ENCODE data around the gene TIFAB. TPM values are rescaled to one million over a fixed set of nuclear protein-coding genes. Genes with fewer than 3 reads are reported as not detected.

The TIFAB gene
- total and polyA plus RNA-seq, 7 experiments from 2014 or later, result 0.05 to 1.1 (median 0.08) TPM; not detected in 4

DNA sequence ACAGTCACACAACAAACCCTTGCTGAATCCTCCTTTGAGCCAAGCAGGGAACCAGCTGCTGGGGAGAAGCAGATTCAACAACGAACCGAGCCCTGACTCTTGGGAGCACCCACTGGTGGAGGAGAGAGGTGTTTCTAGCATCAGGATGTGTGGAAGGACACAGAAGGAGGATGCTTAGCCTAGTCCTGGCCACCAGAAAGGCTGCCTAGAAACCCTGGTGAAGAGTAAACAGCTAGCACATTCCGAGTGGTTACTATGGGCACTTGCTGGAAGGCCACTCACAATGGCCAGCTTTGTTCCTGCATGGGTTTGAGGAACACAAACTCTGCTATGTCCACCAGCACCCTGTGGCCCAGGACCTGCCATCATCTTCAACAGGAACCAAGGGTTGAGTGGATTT is 1.8 kb downstream of the TIFAB start:
- H3K27ac Mint-ChIP-seq, result no peak overlapping the region
- intact Hi-C loops (cut with micrococcal nuclease), result no loop called here
- H3K36me3 Mint-ChIP-seq, result no peaks in the 10 kb centered on the region
- H3K4me1 ChIP-seq (ENCODE audit: control insufficient read depth in 2 of 2, insufficient read depth in 2 of 2, low read length in 2 of 2), result no peaks in the 10 kb centered on the region
- ChIA-PET CTCF (no interaction called here), POLR2A (no interaction called here)
- peaks cover 0 to 14% (median 9%) of the 10 kb centered on the region in 5 donors for H3K27me3 Mint-ChIP-seq
- H3K27me3 ChIP-seq (ENCODE audit: control insufficient read depth in 2 of 2, insufficient read depth in 2 of 2, low read length in 2 of 2), result no peaks in the 10 kb centered on the region
- no peak for DNase-seq
- H3K4me3 Mint-ChIP-seq, result no peak overlapping the region
- no peaks in the 10 kb centered on the region for H3K9me3 ChIP-seq (ENCODE audit: control insufficient read depth in 2 of 3, low read length in 3 of 3)
- no peaks in the 10 kb centered on the region for H3K36me3 ChIP-seq (ENCODE audit: control insufficient read depth in 2 of 3, insufficient read depth in 3 of 3, low read length in 3 of 3)
- H3K4me3 ChIP-seq (ENCODE audit: low read length), result no peak overlapping the region
- no peak for ATAC-seq
- no peak overlapping the region for H3K27ac ChIP-seq (ENCODE audit: low read depth, low read length)
- H3K9me3 Mint-ChIP-seq, result no peaks in the 10 kb centered on the region
- H3K4me1 Mint-ChIP-seq, result peaks cover 0 to 6% (median 0%) of the 10 kb centered on the region in 7 donors

DNA sequence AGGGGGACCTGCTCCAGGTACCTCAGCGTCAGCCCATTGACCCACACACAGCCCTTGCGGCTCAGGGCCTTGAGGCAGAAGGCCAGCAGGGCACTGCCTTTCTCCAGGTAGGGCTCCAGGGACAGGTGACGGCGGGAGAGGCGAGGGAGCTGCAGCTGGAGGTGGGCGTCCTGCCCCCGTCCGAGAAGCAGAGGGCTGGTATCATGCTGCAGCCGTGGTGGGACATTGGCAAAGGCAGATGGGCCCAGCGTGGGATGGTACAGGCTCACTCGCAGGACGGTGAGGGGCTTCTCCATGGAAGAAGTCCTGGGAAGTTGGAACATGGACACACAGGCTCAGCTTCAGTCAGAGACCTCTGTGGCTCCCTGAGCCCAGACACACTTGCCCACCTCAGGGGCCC is 2.5 kb downstream of the TIFAB start:
- no peak overlapping the region for H3K4me3 ChIP-seq (ENCODE audit: low read length)
- Mint-ChIP-seq H3K4me1 (peaks cover 0 to 8% (median 0%) of the 10 kb centered on the region in 7 donors), H3K36me3 (no peaks in the 10 kb centered on the region), H3K27me3 (peaks cover 3 to 14% (median 8%) of the 10 kb centered on the region in 5 donors), H3K27ac (no peak overlapping the region), H3K9me3 (no peaks in the 10 kb centered on the region), H3K4me3 (no peak overlapping the region)
- H3K9me3 ChIP-seq (ENCODE audit: control insufficient read depth in 2 of 3, low read length in 3 of 3), result no peaks in the 10 kb centered on the region
- intact Hi-C loops (cut with micrococcal nuclease), result no loop called here
- DNase-seq (no peak), ATAC-seq (no peak)
- no peak overlapping the region for H3K27ac ChIP-seq (ENCODE audit: low read depth, low read length)
- H3K27me3 ChIP-seq (ENCODE audit: control insufficient read depth in 2 of 2, insufficient read depth in 2 of 2, low read length in 2 of 2), result no peaks in the 10 kb centered on the region
- no peaks in the 10 kb centered on the region for H3K4me1 ChIP-seq (ENCODE audit: control insufficient read depth in 2 of 2, insufficient read depth in 2 of 2, low read length in 2 of 2)
- ChIA-PET POLR2A (no interaction called here), CTCF (no interaction called here)
- no peaks in the 10 kb centered on the region for H3K36me3 ChIP-seq (ENCODE audit: control insufficient read depth in 2 of 3, insufficient read depth in 3 of 3, low read length in 3 of 3)

DNA sequence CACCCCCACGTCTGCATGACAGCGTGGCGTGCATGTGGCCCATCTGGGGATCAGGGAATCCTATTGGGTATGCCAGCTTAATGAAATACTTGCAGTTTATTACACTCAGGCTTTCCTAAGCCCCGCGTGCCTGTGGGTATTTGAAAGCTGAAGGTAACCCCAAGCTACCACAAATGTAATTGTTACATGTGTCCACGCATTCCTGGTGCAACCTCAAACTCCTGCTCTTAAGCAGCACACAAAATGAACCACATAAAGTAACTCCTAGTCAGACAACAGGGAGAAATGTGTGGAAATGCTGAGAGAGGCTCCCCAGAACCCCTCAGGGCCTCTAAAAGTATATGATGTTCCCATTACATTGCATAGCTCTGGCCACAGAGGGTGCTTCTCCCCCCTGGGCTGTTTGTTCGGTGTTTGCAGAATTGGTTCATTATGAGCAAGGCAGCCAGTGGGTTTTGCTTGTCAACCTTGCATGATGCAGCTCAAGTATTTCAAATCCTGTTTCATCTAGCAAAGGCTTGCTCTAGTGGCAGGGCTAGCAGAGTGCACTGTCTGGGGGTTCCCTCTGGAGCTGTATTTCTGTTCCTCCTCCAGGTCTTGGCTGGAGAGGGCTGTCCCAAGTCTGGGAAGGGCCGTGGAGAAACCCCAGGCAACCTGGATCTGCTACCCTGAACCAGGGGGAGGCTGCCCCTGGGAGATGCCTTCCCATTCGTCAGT is 3.2 kb downstream of the TIFAB start:
- Histone ChIP-seq H3K27ac (ENCODE audit: low read depth, low read length) (no peak overlapping the region), H3K4me1 (ENCODE audit: control insufficient read depth in 2 of 2, insufficient read depth in 2 of 2, low read length in 2 of 2) (no peaks in the 10 kb centered on the region), H3K27me3 (ENCODE audit: control insufficient read depth in 2 of 2, insufficient read depth in 2 of 2, low read length in 2 of 2) (no peaks in the 10 kb centered on the region), H3K36me3 (ENCODE audit: control insufficient read depth in 2 of 3, insufficient read depth in 3 of 3, low read length in 3 of 3) (no peaks in the 10 kb centered on the region), H3K9me3 (ENCODE audit: control insufficient read depth in 2 of 3, low read length in 3 of 3) (no peaks in the 10 kb centered on the region), H3K4me3 (ENCODE audit: low read length) (no peak overlapping the region)
- Mint-ChIP-seq H3K36me3 (no peaks in the 10 kb centered on the region), H3K9me3 (no peaks in the 10 kb centered on the region), H3K27ac (no peak overlapping the region), H3K27me3 (peaks cover 5 to 13% (median 9%) of the 10 kb centered on the region in 5 donors), H3K4me1 (peaks cover 0 to 8% (median 0%) of the 10 kb centered on the region in 7 donors), H3K4me3 (no peak overlapping the region)
- ChIA-PET POLR2A (no interaction called here), CTCF (no interaction called here)
- ATAC-seq (no peak), DNase-seq (no peak)
- intact Hi-C loops (cut with micrococcal nuclease), result no loop called here

DNA sequence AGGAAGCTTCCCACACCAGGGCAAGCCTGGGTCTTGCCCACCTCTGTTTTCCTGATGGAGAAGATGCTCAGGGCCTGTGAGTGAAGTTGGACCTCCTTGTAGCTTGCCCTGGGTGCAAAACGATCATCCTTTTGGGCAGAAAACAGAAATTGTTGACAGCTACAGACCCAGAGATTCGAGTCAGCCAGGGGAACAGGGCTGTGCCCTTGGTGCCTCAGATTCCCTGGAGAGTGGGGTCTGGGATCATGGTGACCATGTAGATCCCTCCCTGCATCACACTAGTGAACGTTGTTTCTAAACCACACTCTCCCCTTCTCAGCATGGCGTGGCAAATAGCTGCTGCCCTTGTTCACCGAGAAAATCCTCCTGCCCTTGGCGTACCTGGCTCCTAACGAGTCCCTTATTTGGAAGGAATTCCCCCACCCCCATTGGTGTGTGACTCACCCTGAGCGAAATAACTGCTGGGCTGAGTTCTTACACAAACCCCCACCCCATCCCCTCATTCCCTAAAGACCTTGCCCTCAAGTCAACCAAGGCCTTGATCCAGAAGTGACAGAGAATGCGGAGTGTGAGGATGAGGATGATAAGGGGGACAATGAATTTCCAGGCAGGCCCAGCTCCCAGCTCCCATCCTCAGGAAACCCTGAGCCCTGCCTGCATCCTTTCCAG is 3.9 kb downstream of the TIFAB start:
- no peaks in the 10 kb centered on the region for H3K4me1 ChIP-seq (ENCODE audit: control insufficient read depth in 2 of 2, insufficient read depth in 2 of 2, low read length in 2 of 2)
- Mint-ChIP-seq H3K4me1 (peaks cover 0 to 8% (median 0%) of the 10 kb centered on the region in 7 donors), H3K9me3 (no peaks in the 10 kb centered on the region), H3K4me3 (no peak overlapping the region), H3K27ac (no peak overlapping the region), H3K27me3 (peaks cover 5 to 13% (median 9%) of the 10 kb centered on the region in 5 donors), H3K36me3 (no peaks in the 10 kb centered on the region)
- no peaks in the 10 kb centered on the region for H3K27me3 ChIP-seq (ENCODE audit: control insufficient read depth in 2 of 2, insufficient read depth in 2 of 2, low read length in 2 of 2)
- no peak overlapping the region for H3K4me3 ChIP-seq (ENCODE audit: low read length)
- DNase-seq (no peak), ATAC-seq (no peak)
- ChIA-PET POLR2A (no interaction called here), CTCF (interaction anchor here (1.3 to 1.4 kb wide), 2 partner anchors 9 to 13 kb away, joined by 4 to 6 read pairs; no protein-coding TSS in a partner anchor)
- intact Hi-C loops (cut with micrococcal nuclease), result no loop called here
- H3K9me3 ChIP-seq (ENCODE audit: control insufficient read depth in 2 of 3, low read length in 3 of 3), result no peaks in the 10 kb centered on the region
- H3K27ac ChIP-seq (ENCODE audit: low read depth, low read length), result no peak overlapping the region
- no peaks in the 10 kb centered on the region for H3K36me3 ChIP-seq (ENCODE audit: control insufficient read depth in 2 of 3, insufficient read depth in 3 of 3, low read length in 3 of 3)

DNA sequence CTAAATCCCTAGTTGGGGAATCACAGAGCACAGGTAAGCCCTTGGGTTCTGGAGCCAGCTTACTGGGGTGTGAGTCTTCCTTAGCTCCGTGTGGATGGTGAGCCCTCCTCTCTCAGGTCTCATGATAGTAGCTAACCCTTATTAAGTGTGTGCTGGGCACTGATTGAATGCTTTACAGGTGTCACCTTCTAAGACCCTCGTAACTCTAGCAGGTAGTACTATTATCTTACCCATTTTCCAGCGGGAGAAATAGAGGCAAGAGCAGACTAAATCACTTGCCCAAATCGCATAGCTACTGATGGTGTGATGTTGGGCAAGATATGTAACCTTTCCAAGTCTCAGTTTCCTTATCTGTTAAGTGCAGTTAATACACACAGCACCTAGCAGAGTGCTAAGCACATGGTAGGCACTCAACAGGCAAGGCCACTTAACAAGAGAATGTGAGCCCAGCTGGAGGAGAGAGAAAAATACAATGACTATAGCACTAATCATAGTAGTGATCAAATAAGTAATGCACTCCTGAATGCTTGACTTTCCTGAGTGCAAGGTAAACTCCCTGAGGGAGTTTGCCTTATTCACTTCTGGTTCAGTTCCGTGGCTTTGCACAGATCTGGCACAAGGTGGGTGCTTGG is 4.7 kb downstream of the TIFAB start, which contains the start of gene DCANP1:
DCANP1 (minus strand) TSS at position 51 of the 632 bp plus-strand sequence. CDS start 240 bp downstream, outside the sequence.
- peaks cover 5 to 14% (median 9%) of the 10 kb centered on the region in 5 donors for H3K27me3 Mint-ChIP-seq
- Histone ChIP-seq H3K36me3 (ENCODE audit: control insufficient read depth in 2 of 3, insufficient read depth in 3 of 3, low read length in 3 of 3) (no peaks in the 10 kb centered on the region), H3K4me1 (ENCODE audit: control insufficient read depth in 2 of 2, insufficient read depth in 2 of 2, low read length in 2 of 2) (no peaks in the 10 kb centered on the region), H3K9me3 (ENCODE audit: control insufficient read depth in 2 of 3, low read length in 3 of 3) (no peaks in the 10 kb centered on the region), H3K27ac (ENCODE audit: low read depth, low read length) (no peak within 1 kb of the TSS), H3K4me3 (ENCODE audit: low read length) (no peak within 1 kb of the TSS), H3K27me3 (ENCODE audit: control insufficient read depth in 2 of 2, insufficient read depth in 2 of 2, low read length in 2 of 2) (no peaks in the 10 kb centered on the region)
- H3K9me3 Mint-ChIP-seq, result no peaks in the 10 kb centered on the region
- intact Hi-C loops (cut with micrococcal nuclease), result no loop called here
- no peak for ATAC-seq
- no peak within 1 kb of the TSS for H3K4me3 Mint-ChIP-seq
- no peaks in the 10 kb centered on the region for H3K36me3 Mint-ChIP-seq
- peaks cover 0 to 7% (median 0%) of the 10 kb centered on the region in 7 donors for H3K4me1 Mint-ChIP-seq
- no peak for DNase-seq
- POLR2A ChIA-PET, result no interaction called here
- H3K27ac Mint-ChIP-seq, result no peak within 1 kb of the TSS
- CTCF ChIA-PET, result interaction anchor here (1.3 to 1.4 kb wide), 2 partner anchors 10 to 14 kb away, joined by 4 to 6 read pairs; no protein-coding TSS in a partner anchor

DNA sequence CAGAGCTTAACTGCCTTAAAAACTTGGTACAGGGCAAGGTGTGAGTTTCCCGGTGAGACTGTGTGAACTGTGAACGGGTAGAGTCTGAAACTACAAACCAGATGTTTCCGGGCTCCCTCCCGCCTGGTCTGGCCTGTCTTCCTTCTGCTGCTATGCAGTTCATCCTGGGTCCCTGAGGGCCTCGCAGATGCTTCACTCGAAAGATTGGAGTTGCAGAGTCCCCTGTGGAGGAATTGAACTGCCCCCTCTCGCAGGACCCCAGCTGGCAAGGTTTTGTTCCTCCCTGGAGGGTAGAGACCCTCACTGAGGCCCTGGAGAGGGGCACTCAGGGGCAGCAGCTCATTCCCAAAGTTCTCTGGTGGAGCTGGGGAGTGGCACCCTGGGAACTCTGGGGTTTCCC is 5.5 kb downstream of the TIFAB start:
- H3K9me3 Mint-ChIP-seq, result no peaks in the 10 kb centered on the region
- Histone ChIP-seq H3K4me3 (ENCODE audit: low read length) (no peak overlapping the region), H3K27ac (ENCODE audit: low read depth, low read length) (no peak overlapping the region), H3K36me3 (ENCODE audit: control insufficient read depth in 2 of 3, insufficient read depth in 3 of 3, low read length in 3 of 3) (no peaks in the 10 kb centered on the region), H3K9me3 (ENCODE audit: control insufficient read depth in 2 of 3, low read length in 3 of 3) (no peaks in the 10 kb centered on the region), H3K4me1 (ENCODE audit: control insufficient read depth in 2 of 2, insufficient read depth in 2 of 2, low read length in 2 of 2) (no peaks in the 10 kb centered on the region), H3K27me3 (ENCODE audit: control insufficient read depth in 2 of 2, insufficient read depth in 2 of 2, low read length in 2 of 2) (no peaks in the 10 kb centered on the region)
- peaks cover 5 to 14% (median 9%) of the 10 kb centered on the region in 5 donors for H3K27me3 Mint-ChIP-seq
- ChIA-PET POLR2A (no interaction called here), CTCF (interaction anchor here (1.3 kb wide), 1 partner anchor 14 kb away, joined by 4 read pairs; no protein-coding TSS in a partner anchor)
- H3K4me1 Mint-ChIP-seq, result peaks cover 0 to 5% (median 0%) of the 10 kb centered on the region in 7 donors
- DNase-seq (no peak), ATAC-seq (no peak)
- no peaks in the 10 kb centered on the region for H3K36me3 Mint-ChIP-seq
- no peak overlapping the region for H3K27ac Mint-ChIP-seq
- intact Hi-C loops (cut with micrococcal nuclease), result no loop called here
- no peak overlapping the region for H3K4me3 Mint-ChIP-seq

Data from naive thymus-derived CD4-positive, alpha-beta T cell (primary cell).